K562 (cell line): ENCODE data around the gene FAM227B. TPM values are rescaled to one million over a fixed set of nuclear protein-coding genes. Genes with fewer than 3 reads are reported as not detected.

ENCODE experiments used
- CEBPG ChIP-seq, 3 experiments: fragments of 200-800 bp in 1 of 3; sonication (Bioruptor generic) in 1 of 3; sonication (generic) in 1 of 3; formaldehyde crosslinking in 1 of 3; IDR thresholded peaks in 2 of 3; conservative IDR thresholded peaks in 1 of 3; 2 replicates each; pipeline versions ENCODE4 v1.6.1 to v1.8.0; 2016 to 2022; ENCODE audit warnings: missing compliant biosample characterization in 2 of 3, missing genetic modification characterization in 2 of 3, mild to moderate bottlenecking in 1 of 3, missing genetic modification reagents in 1 of 3
- DACH1 ChIP-seq: fragments of 450-650 bp; IDR thresholded peaks from 2 replicates; pipeline ENCODE4 v1.6.1; 2018; ENCODE audit not compliant: partially characterized antibody
- DIDO1 ChIP-seq: fragments of 450-650 bp; IDR thresholded peaks from 2 replicates; pipeline ENCODE4 v1.6.1; 2016; ENCODE audit warnings: low read depth, missing biosample characterization, missing genetic modification characterization
- ESRRB ChIP-seq: fragments of 250-450 bp; sonication (Bioruptor Pico); IDR thresholded peaks from 2 replicates; pipeline ENCODE4 v1.5.0; 2020; ENCODE audit warnings: mild to moderate bottlenecking, moderate library complexity, borderline replicate concordance
- HINFP ChIP-seq: fragments of 450-650 bp; conservative IDR thresholded peaks from 2 replicates; pipeline ENCODE4 v1.6.1; 2016; ENCODE audit warnings: missing genetic modification characterization, low read depth, mild to moderate bottlenecking, control low read depth, missing compliant biosample characterization
- NFE2 ChIP-seq: IDR thresholded peaks from 2 replicates; pipeline ENCODE4 v1.6.1; 2014; ENCODE audit warnings: antibody characterized with exemption, low read depth
- NUFIP1 ChIP-seq: fragments of 450-650 bp; IDR thresholded peaks from 2 replicates; pipeline ENCODE4 v1.6.1; 2018; ENCODE audit not compliant: partially characterized antibody
- SRSF3 ChIP-seq: fragments of 200-400 bp; formaldehyde crosslinking; IDR thresholded peaks from 2 replicates; pipeline ENCODE4 v1.6.1; 2016; ENCODE audit warnings: mild to moderate bottlenecking, low read length, moderate library complexity; ENCODE audit not compliant: insufficient read depth
- ZNF184 ChIP-seq: sonication (generic); formaldehyde crosslinking; IDR thresholded peaks from 2 replicates; pipeline ENCODE4 v1.5.0; 2020; ENCODE audit warnings: missing genetic modification reagents
- ZNF75A ChIP-seq: fragments of 450-650 bp; formaldehyde crosslinking; IDR thresholded peaks from 2 replicates; pipeline ENCODE4 v1.4.0; 2020; ENCODE audit warnings: mild to moderate bottlenecking
- ZNF766 ChIP-seq: fragments of 200-800 bp; sonication (Bioruptor generic); conservative IDR thresholded peaks from 2 replicates; pipeline ENCODE4 v1.6.1; 2016; ENCODE audit warnings: missing genetic modification characterization, missing compliant biosample characterization
- polyA plus RNA-seq, 8 experiments: library from polyadenylated mRNA; depleted of rRNA in 4 of 8; stranded (reverse) in 5 of 8; unstranded in 3 of 8; fragments of >200 nt; fragmentation: Nextera tagmentation in 2 of 8; fragmentation: Illumina TruSeq in 1 of 8; extraction: Ambion mirVana in 2 of 8; extraction: Trizol in 1 of 8; gene quantifications; 2 replicates each; pipeline versions ENCODE4 v1.2.1 to v1.2.3, GENCODE V29; 2011 to 2014; ENCODE audit warnings: inconsistent platforms in 1 of 8, missing spikeins in 1 of 8
- total RNA-seq, 7 experiments: library from RNA; depleted of rRNA in 6 of 7; stranded (reverse); fragments of >200 nt in 6 of 7; fragmentation: Illumina TruSeq in 2 of 7; extraction: Trizol in 2 of 7; gene quantifications; 2 replicates each; pipeline versions ENCODE4 v1.2.1 to v1.2.3, GENCODE V29; 2011 to 2021; ENCODE audit warnings: low replicate concordance in 1 of 7
- TF ChIP-seq, protein P1 (sequence below): fragments of 450-650 bp; IDR thresholded peaks from 2 replicates; pipeline ENCODE4 v1.6.1; 2016; ENCODE audit warnings: mild to moderate bottlenecking, moderate library complexity
- TF ChIP-seq, protein P2 (sequence below): sonication (generic); formaldehyde crosslinking; IDR thresholded peaks from 2 replicates; pipeline ENCODE4 v1.8.0; 2022; ENCODE audit warnings: missing genetic modification reagents, mild to moderate bottlenecking, borderline replicate concordance

FAM227B gene
- total and polyA plus RNA-seq, 9 of the 15 experiments (the other 6 are each of a cell fraction or from before 2014, with no cell fraction given): 5.1 to 12.5 (median 11.2) TPM

DNA sequence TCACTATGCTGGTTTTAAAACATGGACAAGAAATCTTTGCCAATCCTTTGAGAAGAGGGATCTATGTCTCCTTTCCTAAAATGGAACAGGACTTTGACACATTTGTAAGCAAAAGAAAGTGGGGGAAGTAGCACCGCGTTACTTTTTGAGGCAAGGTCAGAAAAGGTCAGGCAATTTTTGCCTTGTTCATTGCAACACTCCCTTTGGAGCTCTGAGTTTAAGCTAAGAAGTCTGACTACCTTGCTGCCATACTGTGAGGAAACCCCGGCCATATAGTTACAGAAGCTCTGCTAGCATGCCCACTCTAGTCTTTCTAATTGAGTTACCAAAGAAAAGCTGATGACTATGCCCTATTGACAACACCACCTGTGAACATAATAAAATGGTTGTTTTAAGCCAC is 1.4 kb downstream of the FAM227B start (continued):
- TF ChIP-seq ESRRB: no peak
- TF ChIP-seq, protein P1, sequence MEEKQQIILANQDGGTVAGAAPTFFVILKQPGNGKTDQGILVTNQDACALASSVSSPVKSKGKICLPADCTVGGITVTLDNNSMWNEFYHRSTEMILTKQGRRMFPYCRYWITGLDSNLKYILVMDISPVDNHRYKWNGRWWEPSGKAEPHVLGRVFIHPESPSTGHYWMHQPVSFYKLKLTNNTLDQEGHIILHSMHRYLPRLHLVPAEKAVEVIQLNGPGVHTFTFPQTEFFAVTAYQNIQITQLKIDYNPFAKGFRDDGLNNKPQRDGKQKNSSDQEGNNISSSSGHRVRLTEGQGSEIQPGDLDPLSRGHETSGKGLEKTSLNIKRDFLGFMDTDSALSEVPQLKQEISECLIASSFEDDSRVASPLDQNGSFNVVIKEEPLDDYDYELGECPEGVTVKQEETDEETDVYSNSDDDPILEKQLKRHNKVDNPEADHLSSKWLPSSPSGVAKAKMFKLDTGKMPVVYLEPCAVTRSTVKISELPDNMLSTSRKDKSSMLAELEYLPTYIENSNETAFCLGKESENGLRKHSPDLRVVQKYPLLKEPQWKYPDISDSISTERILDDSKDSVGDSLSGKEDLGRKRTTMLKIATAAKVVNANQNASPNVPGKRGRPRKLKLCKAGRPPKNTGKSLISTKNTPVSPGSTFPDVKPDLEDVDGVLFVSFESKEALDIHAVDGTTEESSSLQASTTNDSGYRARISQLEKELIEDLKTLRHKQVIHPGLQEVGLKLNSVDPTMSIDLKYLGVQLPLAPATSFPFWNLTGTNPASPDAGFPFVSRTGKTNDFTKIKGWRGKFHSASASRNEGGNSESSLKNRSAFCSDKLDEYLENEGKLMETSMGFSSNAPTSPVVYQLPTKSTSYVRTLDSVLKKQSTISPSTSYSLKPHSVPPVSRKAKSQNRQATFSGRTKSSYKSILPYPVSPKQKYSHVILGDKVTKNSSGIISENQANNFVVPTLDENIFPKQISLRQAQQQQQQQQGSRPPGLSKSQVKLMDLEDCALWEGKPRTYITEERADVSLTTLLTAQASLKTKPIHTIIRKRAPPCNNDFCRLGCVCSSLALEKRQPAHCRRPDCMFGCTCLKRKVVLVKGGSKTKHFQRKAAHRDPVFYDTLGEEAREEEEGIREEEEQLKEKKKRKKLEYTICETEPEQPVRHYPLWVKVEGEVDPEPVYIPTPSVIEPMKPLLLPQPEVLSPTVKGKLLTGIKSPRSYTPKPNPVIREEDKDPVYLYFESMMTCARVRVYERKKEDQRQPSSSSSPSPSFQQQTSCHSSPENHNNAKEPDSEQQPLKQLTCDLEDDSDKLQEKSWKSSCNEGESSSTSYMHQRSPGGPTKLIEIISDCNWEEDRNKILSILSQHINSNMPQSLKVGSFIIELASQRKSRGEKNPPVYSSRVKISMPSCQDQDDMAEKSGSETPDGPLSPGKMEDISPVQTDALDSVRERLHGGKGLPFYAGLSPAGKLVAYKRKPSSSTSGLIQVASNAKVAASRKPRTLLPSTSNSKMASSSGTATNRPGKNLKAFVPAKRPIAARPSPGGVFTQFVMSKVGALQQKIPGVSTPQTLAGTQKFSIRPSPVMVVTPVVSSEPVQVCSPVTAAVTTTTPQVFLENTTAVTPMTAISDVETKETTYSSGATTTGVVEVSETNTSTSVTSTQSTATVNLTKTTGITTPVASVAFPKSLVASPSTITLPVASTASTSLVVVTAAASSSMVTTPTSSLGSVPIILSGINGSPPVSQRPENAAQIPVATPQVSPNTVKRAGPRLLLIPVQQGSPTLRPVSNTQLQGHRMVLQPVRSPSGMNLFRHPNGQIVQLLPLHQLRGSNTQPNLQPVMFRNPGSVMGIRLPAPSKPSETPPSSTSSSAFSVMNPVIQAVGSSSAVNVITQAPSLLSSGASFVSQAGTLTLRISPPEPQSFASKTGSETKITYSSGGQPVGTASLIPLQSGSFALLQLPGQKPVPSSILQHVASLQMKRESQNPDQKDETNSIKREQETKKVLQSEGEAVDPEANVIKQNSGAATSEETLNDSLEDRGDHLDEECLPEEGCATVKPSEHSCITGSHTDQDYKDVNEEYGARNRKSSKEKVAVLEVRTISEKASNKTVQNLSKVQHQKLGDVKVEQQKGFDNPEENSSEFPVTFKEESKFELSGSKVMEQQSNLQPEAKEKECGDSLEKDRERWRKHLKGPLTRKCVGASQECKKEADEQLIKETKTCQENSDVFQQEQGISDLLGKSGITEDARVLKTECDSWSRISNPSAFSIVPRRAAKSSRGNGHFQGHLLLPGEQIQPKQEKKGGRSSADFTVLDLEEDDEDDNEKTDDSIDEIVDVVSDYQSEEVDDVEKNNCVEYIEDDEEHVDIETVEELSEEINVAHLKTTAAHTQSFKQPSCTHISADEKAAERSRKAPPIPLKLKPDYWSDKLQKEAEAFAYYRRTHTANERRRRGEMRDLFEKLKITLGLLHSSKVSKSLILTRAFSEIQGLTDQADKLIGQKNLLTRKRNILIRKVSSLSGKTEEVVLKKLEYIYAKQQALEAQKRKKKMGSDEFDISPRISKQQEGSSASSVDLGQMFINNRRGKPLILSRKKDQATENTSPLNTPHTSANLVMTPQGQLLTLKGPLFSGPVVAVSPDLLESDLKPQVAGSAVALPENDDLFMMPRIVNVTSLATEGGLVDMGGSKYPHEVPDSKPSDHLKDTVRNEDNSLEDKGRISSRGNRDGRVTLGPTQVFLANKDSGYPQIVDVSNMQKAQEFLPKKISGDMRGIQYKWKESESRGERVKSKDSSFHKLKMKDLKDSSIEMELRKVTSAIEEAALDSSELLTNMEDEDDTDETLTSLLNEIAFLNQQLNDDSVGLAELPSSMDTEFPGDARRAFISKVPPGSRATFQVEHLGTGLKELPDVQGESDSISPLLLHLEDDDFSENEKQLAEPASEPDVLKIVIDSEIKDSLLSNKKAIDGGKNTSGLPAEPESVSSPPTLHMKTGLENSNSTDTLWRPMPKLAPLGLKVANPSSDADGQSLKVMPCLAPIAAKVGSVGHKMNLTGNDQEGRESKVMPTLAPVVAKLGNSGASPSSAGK: peak; percentile 25; the same call in 1 of the 2 replicates
- TF ChIP-seq, protein P2, sequence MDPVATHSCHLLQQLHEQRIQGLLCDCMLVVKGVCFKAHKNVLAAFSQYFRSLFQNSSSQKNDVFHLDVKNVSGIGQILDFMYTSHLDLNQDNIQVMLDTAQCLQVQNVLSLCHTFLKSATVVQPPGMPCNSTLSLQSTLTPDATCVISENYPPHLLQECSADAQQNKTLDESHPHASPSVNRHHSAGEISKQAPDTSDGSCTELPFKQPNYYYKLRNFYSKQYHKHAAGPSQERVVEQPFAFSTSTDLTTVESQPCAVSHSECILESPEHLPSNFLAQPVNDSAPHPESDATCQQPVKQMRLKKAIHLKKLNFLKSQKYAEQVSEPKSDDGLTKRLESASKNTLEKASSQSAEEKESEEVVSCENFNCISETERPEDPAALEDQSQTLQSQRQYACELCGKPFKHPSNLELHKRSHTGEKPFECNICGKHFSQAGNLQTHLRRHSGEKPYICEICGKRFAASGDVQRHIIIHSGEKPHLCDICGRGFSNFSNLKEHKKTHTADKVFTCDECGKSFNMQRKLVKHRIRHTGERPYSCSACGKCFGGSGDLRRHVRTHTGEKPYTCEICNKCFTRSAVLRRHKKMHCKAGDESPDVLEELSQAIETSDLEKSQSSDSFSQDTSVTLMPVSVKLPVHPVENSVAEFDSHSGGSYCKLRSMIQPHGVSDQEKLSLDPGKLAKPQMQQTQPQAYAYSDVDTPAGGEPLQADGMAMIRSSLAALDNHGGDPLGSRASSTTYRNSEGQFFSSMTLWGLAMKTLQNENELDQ (CRISPR knock-in tag): no peak
- TF ChIP-seq SRSF3: no peak
- no peak for TF ChIP-seq CEBPG (CRISPR knock-in tag; IDR thresholded peaks at IDR 0.05)
- TF ChIP-seq CEBPG (tag; conservative IDR thresholded peaks at IDR 0.05 in 1 of 2, IDR thresholded peaks at IDR 0.05 in 1 of 2): peak; percentile 54 to 73; a peak in 2 of 4 replicates
- no peak for TF ChIP-seq ZNF75A
- TF ChIP-seq ZNF766 (CRISPR knock-in tag): 0 out of 2 replicates have a peak, but pooled peaks have one; percentile 35
- TF ChIP-seq DACH1: no peak
- no peak for TF ChIP-seq NFE2
- no peak for TF ChIP-seq ZNF184
- TF ChIP-seq HINFP (tag): no peak
- TF ChIP-seq NUFIP1: no peak
- TF ChIP-seq DIDO1: no peak
